Measurements from ENCODE around the gene HERPUD1. TPM values are rescaled to one million over a fixed set of nuclear protein-coding genes. Genes with fewer than 3 reads are reported as not detected.

Gene HERPUD1
- total and polyA plus RNA-seq, 2 of the 13 experiments (the other 11 are each of a cell fraction or from before 2014, with no cell fraction given): 96.2 to 323 TPM

DNA sequence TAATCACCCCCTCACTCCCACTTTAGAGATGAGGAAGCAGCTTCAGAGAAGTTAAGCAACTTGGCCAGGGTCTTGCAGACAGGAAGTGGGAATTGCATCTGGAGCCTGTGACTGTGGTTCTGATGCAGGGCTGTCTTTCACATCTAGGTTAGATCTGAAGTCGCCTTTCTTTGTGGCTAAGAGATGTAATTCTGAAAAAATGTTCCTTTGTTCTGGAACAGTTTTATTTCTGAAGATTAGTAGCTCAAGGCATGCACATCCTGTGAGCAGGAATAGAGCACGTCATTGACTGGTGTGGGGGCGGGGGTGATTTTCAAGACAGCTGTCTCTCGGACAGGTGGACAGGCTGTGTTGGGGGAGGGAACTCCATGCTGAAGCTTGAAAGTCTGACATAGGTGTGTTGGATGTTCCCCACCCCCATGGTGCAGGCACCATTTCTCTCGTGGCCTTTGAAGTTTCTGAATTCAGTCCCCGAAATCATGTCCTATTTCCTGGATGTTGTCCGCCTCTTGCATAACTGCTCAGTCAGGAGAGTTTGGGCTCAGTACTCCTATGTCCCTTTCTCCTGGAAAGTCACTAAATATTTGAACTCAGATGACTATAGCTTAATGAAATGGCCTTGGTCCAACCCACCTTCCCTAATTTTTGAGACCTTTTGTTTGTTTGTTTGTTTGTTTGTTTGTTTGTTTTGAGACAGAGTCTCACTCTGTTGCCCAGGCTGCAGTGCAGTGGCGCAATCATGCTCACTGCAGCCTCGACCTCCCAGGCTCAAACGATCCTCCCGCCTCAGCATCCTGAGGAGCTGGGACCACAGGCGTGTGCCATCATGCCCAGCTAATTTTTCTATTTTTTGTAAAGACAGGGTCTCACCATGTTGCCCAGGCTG, 21.0 kb upstream of the HERPUD1 start (continued):
- TF ChIP-seq, protein P1, sequence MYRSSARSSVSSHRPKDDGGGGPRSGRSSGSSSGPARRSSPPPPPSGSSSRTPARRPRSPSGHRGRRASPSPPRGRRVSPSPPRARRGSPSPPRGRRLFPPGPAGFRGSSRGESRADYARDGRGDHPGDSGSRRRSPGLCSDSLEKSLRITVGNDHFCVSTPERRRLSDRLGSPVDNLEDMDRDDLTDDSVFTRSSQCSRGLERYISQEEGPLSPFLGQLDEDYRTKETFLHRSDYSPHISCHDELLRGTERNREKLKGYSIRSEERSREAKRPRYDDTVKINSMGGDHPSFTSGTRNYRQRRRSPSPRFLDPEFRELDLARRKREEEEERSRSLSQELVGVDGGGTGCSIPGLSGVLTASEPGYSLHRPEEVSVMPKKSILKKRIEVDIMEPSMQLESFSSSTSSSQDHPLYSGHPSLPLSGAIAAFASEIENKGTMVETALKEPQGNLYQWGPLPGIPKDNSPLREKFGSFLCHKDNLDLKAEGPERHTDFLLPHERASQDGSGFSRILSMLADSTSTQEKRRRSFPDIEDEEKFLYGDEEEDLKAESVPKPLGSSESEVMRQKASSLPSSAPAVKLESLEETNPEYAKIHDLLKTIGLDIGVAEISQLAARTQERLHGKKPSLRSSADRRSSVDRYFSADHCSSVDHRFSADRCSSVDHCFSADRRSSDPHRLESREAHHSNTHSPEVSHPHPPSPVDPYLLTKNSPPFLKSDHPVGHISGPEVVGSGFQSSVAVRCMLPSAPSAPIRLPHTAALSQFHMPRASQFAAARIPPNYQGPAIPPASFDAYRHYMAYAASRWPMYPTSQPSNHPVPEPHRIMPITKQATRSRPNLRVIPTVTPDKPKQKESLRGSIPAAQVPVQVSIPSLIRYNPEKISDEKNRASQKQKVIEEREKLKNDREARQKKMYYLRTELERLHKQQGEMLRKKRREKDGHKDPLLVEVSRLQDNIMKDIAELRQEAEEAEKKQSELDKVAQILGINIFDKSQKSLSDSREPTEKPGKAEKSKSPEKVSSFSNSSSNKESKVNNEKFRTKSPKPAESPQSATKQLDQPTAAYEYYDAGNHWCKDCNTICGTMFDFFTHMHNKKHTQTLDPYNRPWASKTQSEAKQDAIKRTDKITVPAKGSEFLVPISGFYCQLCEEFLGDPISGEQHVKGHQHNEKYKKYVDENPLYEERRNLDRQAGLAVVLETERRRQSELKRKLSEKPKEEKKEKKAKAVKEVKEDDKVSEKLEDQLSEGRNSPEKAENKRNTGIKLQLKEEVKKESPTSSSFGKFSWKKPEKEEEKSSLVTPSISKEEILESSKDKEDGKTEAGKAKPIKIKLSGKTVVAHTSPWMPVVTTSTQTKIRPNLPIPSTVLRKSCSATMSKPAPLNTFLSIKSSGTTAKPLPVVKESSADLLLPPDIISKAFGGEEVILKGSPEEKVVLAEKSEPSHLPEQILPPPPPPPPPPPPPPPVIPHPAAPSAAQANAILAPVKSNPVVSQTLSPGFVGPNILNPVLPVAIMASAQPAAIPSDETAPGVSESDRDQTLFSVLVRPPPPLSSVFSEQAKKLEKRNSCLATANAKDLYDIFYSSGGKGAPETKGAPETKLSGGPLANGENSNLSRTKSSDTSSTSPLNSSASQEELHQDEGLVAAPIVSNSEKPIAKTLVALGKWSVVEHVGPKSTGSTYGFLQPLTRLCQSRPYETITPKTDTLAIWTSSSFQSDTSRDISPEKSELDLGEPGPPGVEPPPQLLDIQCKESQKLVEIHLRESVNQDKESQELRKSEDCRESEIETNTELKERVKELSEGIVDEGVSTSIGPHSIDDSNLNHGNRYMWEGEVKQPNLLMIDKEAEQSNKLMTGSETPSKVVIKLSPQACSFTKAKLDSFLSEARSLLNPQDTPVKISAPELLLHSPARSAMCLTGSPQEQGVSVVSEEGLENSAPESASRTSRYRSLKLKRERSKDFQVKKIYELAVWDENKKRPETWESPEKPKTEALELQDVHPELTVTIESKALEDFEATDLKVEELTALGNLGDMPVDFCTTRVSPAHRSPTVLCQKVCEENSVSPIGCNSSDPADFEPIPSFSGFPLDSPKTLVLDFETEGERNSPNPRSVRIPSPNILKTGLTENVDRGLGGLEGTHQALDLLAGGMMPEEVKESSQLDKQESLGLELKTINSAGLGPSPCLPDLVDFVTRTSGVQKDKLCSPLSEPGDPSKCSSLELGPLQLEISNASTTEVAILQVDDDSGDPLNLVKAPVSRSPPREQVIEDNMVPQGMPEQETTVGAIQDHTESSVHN (CRISPR knock-in tag; IDR thresholded peaks at IDR 0.05): no peak
- TF ChIP-seq SETDB1 (CRISPR knock-in tag; IDR thresholded peaks at IDR 0.05; ENCODE audit: borderline replicate concordance) (no peak), HOXA3 (CRISPR knock-in tag; IDR thresholded peaks at IDR 0.05) (no peak), CEBPG (CRISPR knock-in tag; IDR thresholded peaks at IDR 0.05) (peak; percentile 51), CREM (IDR thresholded peaks at IDR 0.05) (no peak), CREM (CRISPR knock-in tag; IDR thresholded peaks at IDR 0.05) (no peak), ZNF841 (CRISPR knock-in tag; IDR thresholded peaks at IDR 0.05; ENCODE audit: borderline replicate concordance) (no peak), FOSL1 (CRISPR knock-in tag; IDR thresholded peaks at IDR 0.05; ENCODE audit: borderline replicate concordance) (no peak), TOE1 (CRISPR knock-in tag; IDR thresholded peaks at IDR 0.05) (no peak), ZNF468 (CRISPR knock-in tag; IDR thresholded peaks at IDR 0.05) (no peak), ZNF121 (CRISPR knock-in tag; IDR thresholded peaks at IDR 0.05) (peak; percentile 86), BCL6 (CRISPR knock-in tag; IDR thresholded peaks at IDR 0.05) (peak; percentile 61), GABPA (IDR thresholded peaks at IDR 0.05; ENCODE audit: low read depth, low read length) (no peak), GABPA (CRISPR knock-in tag; IDR thresholded peaks at IDR 0.05; ENCODE audit: low read depth) (0 out of 2 replicates have a peak, but pooled peaks have one; percentile 22), HDAC1 (CRISPR knock-in tag; IDR thresholded peaks at IDR 0.05) (no peak), FOXP1 (IDR thresholded peaks at IDR 0.05) (peak; percentile 65), FOXP1 (CRISPR knock-in tag; IDR thresholded peaks at IDR 0.05) (0 out of 2 replicates have a peak, but pooled peaks have one; percentile 54), ZFP37 (CRISPR knock-in tag; IDR thresholded peaks at IDR 0.05; ENCODE audit: borderline replicate concordance) (no peak), SATB2 (CRISPR knock-in tag; IDR thresholded peaks at IDR 0.05) (no peak), HDAC6 (IDR thresholded peaks at IDR 0.05; ENCODE audit: low read depth, low read length) (no peak)
- TF ChIP-seq, protein P2, sequence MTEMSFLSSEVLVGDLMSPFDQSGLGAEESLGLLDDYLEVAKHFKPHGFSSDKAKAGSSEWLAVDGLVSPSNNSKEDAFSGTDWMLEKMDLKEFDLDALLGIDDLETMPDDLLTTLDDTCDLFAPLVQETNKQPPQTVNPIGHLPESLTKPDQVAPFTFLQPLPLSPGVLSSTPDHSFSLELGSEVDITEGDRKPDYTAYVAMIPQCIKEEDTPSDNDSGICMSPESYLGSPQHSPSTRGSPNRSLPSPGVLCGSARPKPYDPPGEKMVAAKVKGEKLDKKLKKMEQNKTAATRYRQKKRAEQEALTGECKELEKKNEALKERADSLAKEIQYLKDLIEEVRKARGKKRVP (CRISPR knock-in tag; IDR thresholded peaks at IDR 0.05): peak in 1 of 2 experiments; percentile 69; a peak in 2 of 4 replicates
